Posterior cingulate gyrus (tissue), 11 donors: Measurements from ENCODE around the gene TBC1D30.
"Not testable (repeated sequence)": the region's sequence is repeated elsewhere in the genome, so short reads cannot be mapped to it uniquely, and the experiment has no call there.

Source experiments
- DNase-seq, 10 donors: peaks; one replicate each; pipeline versions ENCODE4 v3.0.0 to v3.0.0-alpha.2; 2020 to 2021; ENCODE audit warnings: mixed read lengths in 3 of 10
- intact Hi-C: fragments of 100-400 bp; cut with DNase I; formaldehyde crosslinking; loops from one replicate; pipeline ENCODE4 v1.15.1; 2023

The TBC1D30 gene

GRCh38 chr12:64840949-64841717 lies 16.7 kb downstream of the TBC1D30 start:
- intact Hi-C loops: no loop called here

DNA sequence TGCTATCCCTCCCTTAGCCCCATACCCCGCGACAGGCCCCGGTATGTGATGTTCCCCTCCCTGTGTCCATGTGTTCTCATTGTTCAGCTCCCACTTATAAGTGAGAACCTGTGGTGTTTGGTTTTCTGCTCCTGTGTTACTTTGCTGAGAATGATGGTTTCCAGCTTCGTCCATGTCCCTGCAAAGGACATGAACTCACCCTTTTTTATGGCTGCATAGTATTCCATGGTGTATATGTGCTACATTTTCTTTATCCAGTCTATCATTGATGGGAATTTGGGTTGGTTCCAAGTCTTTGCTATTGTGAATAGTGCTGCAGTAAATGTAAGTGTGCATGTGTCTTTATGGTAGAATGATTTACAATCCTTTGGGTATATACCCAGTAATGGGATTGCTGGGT lies 24.0 kb downstream of the TBC1D30 start:
- intact Hi-C loops, DNase-seq: not testable (repeated sequence)

More at GRCh38 chr12:64840949-64841717, 16.7 kb downstream of the TBC1D30 start:
- no peak for DNase-seq

GRCh38 chr12:64858882-64859605 lies 34.6 kb downstream of the TBC1D30 start:
- DNase-seq: no peak
- intact Hi-C loops: no loop called here

GRCh38 chr12:64860446-64860998 lies 36.1 kb downstream of the TBC1D30 start:
- intact Hi-C loops: no loop called here
- DNase-seq: no peak

DNA sequence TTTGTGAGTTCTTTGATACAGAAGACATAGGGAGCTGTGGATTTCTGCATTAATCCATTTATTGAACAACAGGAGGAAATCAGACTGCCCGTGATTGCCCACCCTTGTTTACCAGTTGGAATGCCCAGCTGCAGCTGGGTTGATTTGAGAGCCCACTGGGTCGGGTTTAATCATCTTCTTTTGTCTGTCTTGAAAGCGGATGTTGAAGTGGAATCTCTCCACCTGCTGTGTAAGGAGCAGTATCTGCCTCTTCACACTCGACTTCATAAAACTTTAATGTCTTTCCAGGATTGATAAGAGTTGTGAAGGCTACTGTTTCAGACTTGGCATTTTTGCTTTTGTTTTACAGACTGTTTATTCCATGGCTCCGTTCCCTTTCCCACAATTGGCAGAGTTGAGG lies 39.9 kb downstream of the TBC1D30 start:
- DNase-seq: no peak
- intact Hi-C loops: no loop called here

DNA sequence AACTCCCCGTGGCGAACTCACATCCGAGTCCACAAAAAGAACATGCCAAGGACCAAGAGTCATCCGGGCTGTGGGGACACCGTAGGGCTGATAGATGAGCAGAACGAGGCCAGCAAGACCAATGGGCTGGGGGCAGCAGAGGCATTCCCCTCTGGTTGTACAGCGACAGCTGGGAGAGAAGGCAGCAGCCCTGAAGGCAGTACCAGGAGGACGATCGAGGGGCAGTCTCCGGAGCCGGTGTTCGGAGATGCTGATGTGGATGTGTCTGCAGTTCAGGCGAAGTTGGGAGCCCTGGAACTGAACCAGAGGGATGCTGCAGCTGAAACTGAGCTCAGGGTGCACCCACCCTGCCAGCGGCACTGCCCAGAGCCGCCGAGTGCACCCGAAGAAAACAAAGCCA lies 50.7 kb downstream of the TBC1D30 start:
- peak in 1 of 10 donors; percentile 52 for DNase-seq
- intact Hi-C loops: no loop called here

DNA sequence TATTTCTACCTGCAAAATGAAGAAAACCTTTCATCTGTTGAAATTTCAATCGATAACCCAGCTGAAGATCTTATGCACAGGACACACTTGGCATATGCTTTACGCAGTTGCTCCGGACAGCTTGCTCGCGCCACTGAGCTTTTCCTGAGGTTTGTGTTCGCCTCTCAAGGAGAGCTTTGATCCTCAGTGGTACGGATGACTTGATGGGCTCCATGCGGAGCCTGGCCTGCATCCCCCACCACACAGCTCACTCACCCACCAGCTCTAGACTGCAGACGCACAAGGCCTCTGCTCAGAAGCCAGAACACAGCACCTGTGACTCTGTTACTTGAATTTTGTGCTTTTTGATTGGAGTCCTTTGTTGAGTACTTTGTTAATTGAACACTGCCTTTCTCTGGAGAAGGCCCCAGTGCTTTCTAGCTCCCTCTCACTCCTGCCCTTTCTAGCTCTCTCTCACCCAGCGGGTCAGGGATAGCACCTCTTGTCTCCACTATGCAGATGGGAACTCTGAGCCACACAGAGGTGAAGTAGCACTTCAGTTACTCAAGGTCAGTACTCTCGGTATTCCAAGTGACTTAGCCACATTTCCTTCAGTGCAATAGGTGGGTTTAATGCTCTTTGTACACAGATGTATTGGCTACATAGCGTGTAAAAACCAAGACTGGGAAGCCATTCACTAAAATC lies 52.1 kb downstream of the TBC1D30 start:
- intact Hi-C loops: no loop called here
- DNase-seq: no peak

- intact Hi-C loops: no loop called here
- no peak for DNase-seq
These were observed 53.0 kb downstream of the TBC1D30 start for GRCh38 chr12:64877363-64878004.

- intact Hi-C loops: no loop called here
These were observed 58.2 kb downstream of the TBC1D30 start for GRCh38 chr12:64882687-64883086.

GRCh38 chr12:64883264-64884163 lies 59.1 kb downstream of the TBC1D30 start:
- intact Hi-C loops: no loop called here
- DNase-seq: no peak

More at GRCh38 chr12:64882687-64883086, 58.2 kb downstream of the TBC1D30 start:
- DNase-seq: no peak

GRCh38 chr12:64884164-64884542 lies 59.7 kb downstream of the TBC1D30 start:
- intact Hi-C loops: no loop called here
- DNase-seq: no peak

DNA sequence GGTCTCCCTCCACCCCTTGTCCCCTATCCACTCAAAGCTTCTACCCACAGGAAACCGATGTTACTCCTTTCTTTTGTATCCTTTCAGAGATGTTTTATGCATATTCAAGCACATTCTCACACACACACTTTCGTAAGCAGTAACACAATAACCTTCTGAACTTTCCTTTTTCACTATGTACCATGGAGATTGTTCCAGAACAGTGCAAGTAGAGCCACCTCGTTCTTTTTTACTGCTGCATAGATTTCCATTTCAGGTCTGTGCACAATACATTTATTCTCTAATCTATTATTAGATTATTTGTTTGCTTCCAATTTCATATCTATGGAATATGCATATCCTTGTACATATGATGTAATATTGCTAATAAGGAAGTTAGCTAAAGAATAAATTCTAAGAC lies 60.3 kb downstream of the TBC1D30 start:
- no peak for DNase-seq
- intact Hi-C loops: no loop called here

DNA sequence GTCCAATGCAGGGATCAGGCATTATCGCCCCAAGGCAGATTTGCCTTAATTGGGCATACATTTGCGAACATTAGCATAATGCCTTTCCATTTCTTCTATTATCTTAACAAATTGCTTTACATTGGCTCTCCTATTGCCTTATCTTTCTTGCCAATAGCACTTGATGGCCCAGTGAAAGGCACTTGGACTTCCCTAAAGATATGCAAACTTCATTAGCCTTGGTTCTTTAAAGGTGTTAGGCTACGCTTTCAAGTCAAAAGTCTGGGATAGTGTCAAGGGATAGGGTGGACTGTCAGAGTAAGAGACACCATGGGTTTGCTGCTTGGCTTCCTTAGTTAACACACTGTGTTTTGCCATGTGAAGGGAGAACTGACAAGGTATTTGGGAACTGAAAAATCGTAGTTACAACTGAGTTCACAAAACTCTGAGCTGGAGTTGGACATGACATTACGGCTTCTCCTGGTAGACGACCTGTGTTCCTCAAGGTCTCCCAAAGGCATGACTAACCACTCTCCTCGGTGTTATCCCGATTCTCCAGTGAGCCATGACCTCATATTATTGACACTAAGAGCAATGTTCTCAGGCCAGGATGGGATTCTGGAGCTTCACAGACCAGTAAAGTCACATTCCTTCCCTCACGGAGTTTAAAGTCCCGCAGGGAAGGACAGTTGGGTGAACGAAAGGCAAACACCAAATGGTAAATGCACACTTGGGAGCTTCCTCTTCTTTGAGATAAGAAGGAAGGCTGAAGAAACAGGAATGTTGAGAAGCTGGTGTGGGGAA lies 65.2 kb downstream of the TBC1D30 start:
- intact Hi-C loops: loop anchor here (5.0 to 10.0 kb wide), 3 partner anchors 218 to 1195 kb away; no protein-coding TSS in a partner anchor
- DNase-seq: no peak

DNA sequence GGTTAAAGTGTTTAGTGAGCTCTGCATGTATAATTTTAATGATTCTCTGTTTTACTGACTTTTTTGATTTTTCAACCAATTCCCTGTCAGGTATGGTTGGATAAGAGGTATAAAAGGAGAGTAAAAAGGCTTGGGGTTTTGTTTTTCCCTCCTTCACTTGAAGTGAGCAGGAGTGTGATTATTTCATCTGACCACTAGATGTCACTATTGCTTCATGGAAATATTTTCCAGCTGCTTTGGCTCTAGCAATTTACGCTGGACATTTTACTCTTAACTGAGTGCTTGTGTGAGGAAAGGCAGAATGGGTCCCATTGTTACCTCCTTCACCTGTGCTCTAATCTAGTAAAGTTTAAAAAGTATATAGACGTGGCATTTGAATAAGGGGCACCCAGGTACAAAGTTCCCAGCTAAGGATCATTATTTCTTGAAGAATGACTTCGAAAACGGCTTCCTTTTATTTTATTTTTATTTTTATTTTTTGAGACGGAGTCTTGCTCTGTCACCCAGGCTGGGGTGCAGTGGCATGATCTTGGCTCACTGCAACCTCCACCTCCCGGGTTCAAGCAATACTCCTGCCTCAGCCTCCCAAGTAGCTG lies 66.5 kb downstream of the TBC1D30 start:
- no peak for DNase-seq
- intact Hi-C loops: loop anchor here (1.0 to 10.0 kb wide), 4 partner anchors 216 to 1194 kb away; no protein-coding TSS in a partner anchor

- intact Hi-C loops: loop anchor here (1.0 to 10.0 kb wide), 4 partner anchors 216 to 1193 kb away; no protein-coding TSS in a partner anchor
- no peak for DNase-seq
These were observed 67.2 kb downstream of the TBC1D30 start for GRCh38 chr12:64891629-64892028.

- DNase-seq: peak in 1 of 10 donors; percentile 50
- intact Hi-C loops: loop anchor here (5.0 to 10.0 kb wide), 3 partner anchors 215 to 1192 kb away; no protein-coding TSS in a partner anchor
These were observed 68.1 kb downstream of the TBC1D30 start for GRCh38 chr12:64892561-64892960.

DNA sequence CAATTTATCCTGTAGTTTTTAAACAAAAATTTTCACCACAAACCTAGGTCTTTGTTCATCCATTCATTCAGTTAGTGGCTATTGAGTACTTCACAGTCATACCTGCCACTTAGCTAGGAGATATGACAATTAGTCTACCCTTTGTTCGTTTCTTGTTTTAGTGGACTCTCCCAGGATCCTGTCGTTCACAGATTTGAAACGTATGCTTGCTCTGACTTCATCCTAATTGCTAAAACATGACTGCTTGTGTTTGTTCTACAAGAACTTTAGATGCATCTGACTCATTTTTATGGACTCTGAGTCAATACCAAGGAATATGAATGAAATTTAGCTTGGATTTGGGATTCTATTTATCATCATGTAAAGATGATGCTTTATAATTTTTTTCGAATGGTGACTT lies 69.5 kb downstream of the TBC1D30 start:
- no peak for DNase-seq
- intact Hi-C loops: loop anchor here (5.0 to 10.0 kb wide), 3 partner anchors 213 to 1191 kb away; no protein-coding TSS in a partner anchor
